CD8-positive, alpha-beta memory T cell (primary cell): ENCODE results near the gene ALG14. TPM values are rescaled to one million over a fixed set of nuclear protein-coding genes. Genes with fewer than 3 reads are reported as not detected.
"Not testable (repeated sequence)": the region's sequence is repeated elsewhere in the genome, so short reads cannot be mapped to it uniquely, and the experiment has no call there.

ENCODE experiments used
- CTCF ChIA-PET: fragments of 350-600 bp; sonication (Branson Sonifier 250); formaldehyde crosslinking; loops from one replicate; lab custom pipeline; 2021; ENCODE audit warnings: antibody characterized with exemption; lab: Charles Lee
- POLR2A ChIA-PET: fragments of 350-600 bp; sonication (Branson Sonifier 250); formaldehyde crosslinking; loops from one replicate; lab custom pipeline; 2021; ENCODE audit warnings: antibody characterized with exemption; lab: Charles Lee
- DNase-seq, 5 donors: peaks; one replicate each; pipeline versions ENCODE4 v3.0.0 to v3.0.0-alpha.2; 2020 to 2022; ENCODE audit warnings: mixed read lengths in 1 of 5
- H3K27ac ChIP-seq: one replicate; pipeline ENCODE4 v1.7.0; 2013; ENCODE audit warnings: low read depth, mild to moderate bottlenecking, low read length, moderate library complexity
- H3K27me3 ChIP-seq: 2 replicates; pipeline ENCODE4 v1.7.0; 2013; ENCODE audit warnings: low read length, mild to moderate bottlenecking; ENCODE audit not compliant: insufficient read depth, poor library complexity, severe bottlenecking
- H3K36me3 ChIP-seq: 2 replicates; pipeline ENCODE4 v1.7.0; 2013; ENCODE audit warnings: mild to moderate bottlenecking, low read length, moderate library complexity; ENCODE audit not compliant: insufficient read depth
- H3K4me1 ChIP-seq: 2 replicates; pipeline ENCODE4 v1.7.0; 2013; ENCODE audit warnings: mild to moderate bottlenecking, low read length, moderate library complexity; ENCODE audit not compliant: insufficient read depth
- H3K4me3 ChIP-seq: 2 replicates; pipeline ENCODE4 v1.7.0; 2013; ENCODE audit warnings: mild to moderate bottlenecking, low read length
- H3K9me3 ChIP-seq: 2 replicates; pipeline ENCODE4 v1.7.0; 2013; ENCODE audit warnings: mild to moderate bottlenecking, low read length
- H3K27ac Mint-ChIP-seq, 8 donors: one replicate each; pipeline ENCODE4 v1.8.0; 2020 to 2021; ENCODE audit warnings: mixed read lengths in 8 of 8, mild to moderate bottlenecking in 6 of 8, inconsistent platforms in 3 of 8, moderate library complexity in 3 of 8
- H3K27me3 Mint-ChIP-seq, 2 donors: one replicate each; pipeline ENCODE4 v1.8.0; 2020 to 2021; ENCODE audit warnings: mixed read lengths in 2 of 2, mild to moderate bottlenecking in 1 of 2, moderate library complexity in 1 of 2
- H3K36me3 Mint-ChIP-seq, 3 donors: one replicate each; pipeline ENCODE4 v1.8.0; 2020 to 2021; ENCODE audit warnings: mixed read lengths in 3 of 3, inconsistent platforms in 1 of 3, mild to moderate bottlenecking in 1 of 3
- H3K4me1 Mint-ChIP-seq, 3 donors: one replicate each; pipeline ENCODE4 v1.8.0; 2020 to 2021; ENCODE audit warnings: mixed read lengths in 3 of 3, inconsistent platforms in 1 of 3, mild to moderate bottlenecking in 1 of 3
- H3K4me3 Mint-ChIP-seq, 7 donors: one replicate each; pipeline ENCODE4 v1.8.0; 2020 to 2021; ENCODE audit warnings: mixed read lengths in 7 of 7, mild to moderate bottlenecking in 6 of 7, moderate library complexity in 4 of 7, inconsistent platforms in 2 of 7
- H3K9me3 Mint-ChIP-seq, 5 donors: one replicate each; pipeline ENCODE4 v1.8.0; 2020 to 2022; ENCODE audit warnings: mixed read lengths in 5 of 5, mild to moderate bottlenecking in 3 of 5, moderate library complexity in 2 of 5, inconsistent platforms in 1 of 5
- polyA plus RNA-seq: library from polyadenylated mRNA; unstranded; fragments of 300-500 nt; fragmentation: Illumina TruSeq; gene quantifications from one replicate; pipeline ENCODE4 v1.2.3, GENCODE V29; 2021
- total RNA-seq, 2 experiments: library from RNA; stranded (reverse); gene quantifications; one replicate each; pipeline ENCODE4 v1.2.3, GENCODE V29; 2021

The ALG14 gene
- total and polyA plus RNA-seq, 3 experiments from 2014 or later: 4.4 to 6.8 (median 4.6) TPM

GRCh38 chr1:95095833-95096217 is 23.1 kb upstream of the ALG14 start:
- no peaks in the 10 kb centered on the region for H3K4me1 ChIP-seq
- CTCF ChIA-PET: no interaction called here
- no peak overlapping the region for H3K4me3 ChIP-seq
- no peak overlapping the region for H3K4me3 Mint-ChIP-seq
- H3K4me1 Mint-ChIP-seq: no peaks in the 10 kb centered on the region
- POLR2A ChIA-PET: no interaction called here
- no peaks in the 10 kb centered on the region for H3K36me3 Mint-ChIP-seq
- DNase-seq: no peak
- H3K27ac ChIP-seq: no peak overlapping the region
- no peak overlapping the region for H3K27ac Mint-ChIP-seq
- no peaks in the 10 kb centered on the region for H3K36me3 ChIP-seq
- no peaks in the 10 kb centered on the region for H3K9me3 Mint-ChIP-seq
- no peaks in the 10 kb centered on the region for H3K27me3 ChIP-seq
- peaks cover 13 to 36% of the 10 kb centered on the region in 2 donors for H3K27me3 Mint-ChIP-seq
- H3K9me3 ChIP-seq: no peaks in the 10 kb centered on the region

GRCh38 chr1:95094923-95095322 is 22.2 kb upstream of the ALG14 start:
- H3K9me3 Mint-ChIP-seq: no peaks in the 10 kb centered on the region
- no peak overlapping the region for H3K27ac Mint-ChIP-seq
- no peak overlapping the region for H3K4me3 Mint-ChIP-seq
- Histone ChIP-seq H3K27ac (no peak overlapping the region), H3K4me1 (no peaks in the 10 kb centered on the region), H3K4me3 (no peak overlapping the region), H3K27me3 (no peaks in the 10 kb centered on the region), H3K9me3 (no peaks in the 10 kb centered on the region), H3K36me3 (no peaks in the 10 kb centered on the region)
- CTCF ChIA-PET: interaction anchor here (1.6 kb wide), 1 partner anchor 10 kb away, joined by 5 read pairs; no protein-coding TSS in a partner anchor
- DNase-seq: no peak
- no peaks in the 10 kb centered on the region for H3K36me3 Mint-ChIP-seq
- no peaks in the 10 kb centered on the region for H3K4me1 Mint-ChIP-seq
- POLR2A ChIA-PET: no interaction called here
- H3K27me3 Mint-ChIP-seq: peaks cover 13 to 44% of the 10 kb centered on the region in 2 donors

- Histone ChIP-seq H3K36me3 (no peaks in the 10 kb centered on the region), H3K4me3 (no peak overlapping the region), H3K9me3 (no peaks in the 10 kb centered on the region), H3K27ac (no peak overlapping the region), H3K4me1 (no peaks in the 10 kb centered on the region), H3K27me3 (no peaks in the 10 kb centered on the region)
- no peaks in the 10 kb centered on the region for H3K9me3 Mint-ChIP-seq
- H3K4me1 Mint-ChIP-seq: no peaks in the 10 kb centered on the region
- H3K36me3 Mint-ChIP-seq: no peaks in the 10 kb centered on the region
- POLR2A ChIA-PET: no interaction called here
- no peak overlapping the region for H3K4me3 Mint-ChIP-seq
- CTCF ChIA-PET: interaction anchor here (1.6 kb wide), 1 partner anchor 8 kb away, joined by 5 read pairs; no protein-coding TSS in a partner anchor
- no peak overlapping the region for H3K27ac Mint-ChIP-seq
- peaks cover 13 to 41% of the 10 kb centered on the region in 2 donors for H3K27me3 Mint-ChIP-seq
- no peak for DNase-seq
Observed at GRCh38 chr1:95093296-95093695, 20.5 kb upstream of the ALG14 start.

- H3K4me1 ChIP-seq, H3K9me3 ChIP-seq, H3K4me3 ChIP-seq, H3K4me1 Mint-ChIP-seq, H3K27me3 ChIP-seq, H3K36me3 ChIP-seq, H3K27ac Mint-ChIP-seq, CTCF ChIA-PET, H3K9me3 Mint-ChIP-seq, POLR2A ChIA-PET, H3K4me3 Mint-ChIP-seq, H3K27ac ChIP-seq, DNase-seq, H3K36me3 Mint-ChIP-seq: not testable (repeated sequence)
- H3K27me3 Mint-ChIP-seq: peaks cover 13 to 40% of the 10 kb centered on the region in 2 donors
Observed at GRCh38 chr1:95092891-95093290, 20.1 kb upstream of the ALG14 start.

- H3K27me3 ChIP-seq, H3K36me3 Mint-ChIP-seq, H3K27ac ChIP-seq, H3K9me3 Mint-ChIP-seq, DNase-seq, H3K27ac Mint-ChIP-seq, H3K4me3 Mint-ChIP-seq, H3K4me3 ChIP-seq, POLR2A ChIA-PET, H3K4me1 Mint-ChIP-seq, H3K9me3 ChIP-seq, H3K4me1 ChIP-seq, H3K36me3 ChIP-seq: not testable (repeated sequence)
- peaks cover 10 to 46% of the 10 kb centered on the region in 2 donors for H3K27me3 Mint-ChIP-seq
- CTCF ChIA-PET: interaction anchor here (0.7 kb wide), 1 partner anchor 237 kb away, joined by 3 read pairs; no protein-coding TSS in a partner anchor
Observed at GRCh38 chr1:95091290-95091689, 18.5 kb upstream of the ALG14 start.

- no peaks in the 10 kb centered on the region for H3K27me3 ChIP-seq
- H3K4me1 ChIP-seq: no peaks in the 10 kb centered on the region
- no peak overlapping the region for H3K27ac ChIP-seq
- DNase-seq: no peak
- no peaks in the 10 kb centered on the region for H3K36me3 ChIP-seq
- Mint-ChIP-seq H3K27me3 (peaks cover 13 to 42% of the 10 kb centered on the region in 2 donors), H3K4me1 (no peaks in the 10 kb centered on the region), H3K4me3 (no peak overlapping the region), H3K9me3 (no peaks in the 10 kb centered on the region), H3K27ac (no peak overlapping the region), H3K36me3 (no peaks in the 10 kb centered on the region)
- no peaks in the 10 kb centered on the region for H3K9me3 ChIP-seq
- POLR2A ChIA-PET: no interaction called here
- H3K4me3 ChIP-seq: no peak overlapping the region
- CTCF ChIA-PET: no interaction called here
Observed at GRCh38 chr1:95089650-95090287, 17.0 kb upstream of the ALG14 start.

- Mint-ChIP-seq H3K36me3 (no peaks in the 10 kb centered on the region), H3K4me1 (no peaks in the 10 kb centered on the region)
Observed at GRCh38 chr1:95088303-95088702, 15.6 kb upstream of the ALG14 start.

GRCh38 chr1:95086949-95087533 is 14.3 kb upstream of the ALG14 start:
- Histone ChIP-seq H3K4me1 (no peaks in the 10 kb centered on the region), H3K4me3 (no peak overlapping the region), H3K36me3 (no peaks in the 10 kb centered on the region), H3K9me3 (no peaks in the 10 kb centered on the region), H3K27me3 (no peaks in the 10 kb centered on the region), H3K27ac (no peak overlapping the region)
- Mint-ChIP-seq H3K4me3 (no peak overlapping the region), H3K9me3 (no peaks in the 10 kb centered on the region), H3K27ac (no peak overlapping the region), H3K27me3 (peaks cover 11 to 41% of the 10 kb centered on the region in 2 donors), H3K36me3 (no peaks in the 10 kb centered on the region), H3K4me1 (no peaks in the 10 kb centered on the region)
- DNase-seq: no peak
- POLR2A ChIA-PET: no interaction called here
- CTCF ChIA-PET: interaction anchor here (0.9 to 1.2 kb wide), 4 partner anchors 11 to 147 kb away, joined by 3 read pairs; partner anchors contain the start of genes ALG14 and RWDD3

More at GRCh38 chr1:95088303-95088702, 15.6 kb upstream of the ALG14 start:
- no peak overlapping the region for H3K27ac Mint-ChIP-seq
- Histone ChIP-seq H3K4me1 (no peaks in the 10 kb centered on the region), H3K27ac (no peak overlapping the region), H3K9me3 (no peaks in the 10 kb centered on the region), H3K36me3 (no peaks in the 10 kb centered on the region), H3K4me3 (no peak overlapping the region), H3K27me3 (no peaks in the 10 kb centered on the region)
- POLR2A ChIA-PET: no interaction called here
- H3K9me3 Mint-ChIP-seq: no peaks in the 10 kb centered on the region
- no peak for DNase-seq
- peaks cover 13 to 37% of the 10 kb centered on the region in 2 donors for H3K27me3 Mint-ChIP-seq
- CTCF ChIA-PET: interaction anchor here (1.1 to 1.2 kb wide), 2 partner anchors 15 to 45 kb away, joined by 3 read pairs; partner anchors contain the start of gene ALG14
- no peak overlapping the region for H3K4me3 Mint-ChIP-seq
